SW 1271 (cell line): ENCODE data around the gene ALK.

Experiments
- DNase-seq, 2 experiments: peaks; one replicate each; lab custom pipeline; 2025; lab: John Stamatoyannopoulos, UW

Gene ALK

DNA sequence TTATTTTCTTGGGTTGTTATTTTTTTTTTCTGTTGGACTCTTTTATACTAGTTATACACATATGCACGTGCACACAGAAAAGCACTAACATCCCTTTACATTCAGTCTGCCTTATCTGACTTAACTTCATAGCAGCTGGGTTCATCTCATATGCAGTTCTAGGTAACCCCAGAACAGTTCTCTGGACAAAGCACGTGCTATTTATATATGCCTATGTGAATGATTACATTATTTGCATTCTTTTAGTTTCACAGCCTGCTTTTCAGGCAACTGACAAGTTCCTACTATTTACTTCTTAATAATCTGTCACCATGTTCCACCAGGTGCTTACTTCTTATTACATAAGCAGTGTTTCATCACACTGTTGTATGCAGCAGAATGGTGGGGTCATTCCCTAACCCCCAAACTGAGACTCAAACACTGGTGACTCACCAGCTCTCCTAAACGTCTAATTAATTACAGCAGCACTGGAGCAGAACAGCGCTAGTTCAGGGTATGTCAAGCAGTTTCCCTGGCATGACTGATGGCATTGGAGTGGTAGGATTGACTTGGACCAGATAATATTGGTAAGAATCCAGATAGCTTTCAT, 433.3 kb downstream of the ALK start:
- no peak for DNase-seq

DNA sequence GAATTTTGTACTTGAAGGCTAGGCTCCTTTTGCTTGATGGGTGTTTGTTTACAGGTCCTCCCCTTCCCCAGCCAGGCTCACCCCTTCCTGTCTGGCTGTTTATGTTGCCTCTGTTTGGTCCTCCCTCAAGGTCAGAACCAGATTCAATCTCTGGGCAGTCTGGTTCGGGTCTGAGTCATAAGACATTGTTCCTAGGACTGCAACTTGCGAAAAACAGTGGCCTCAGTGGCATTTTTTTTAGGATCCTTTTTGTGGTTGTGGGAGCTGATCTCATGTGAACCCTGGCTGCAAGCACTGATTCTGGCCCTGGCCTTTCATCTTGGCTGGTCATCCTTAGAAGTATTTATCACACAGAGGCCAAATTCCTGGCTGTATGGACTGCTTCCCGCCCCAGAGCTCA, 435.8 kb downstream of the ALK start:
- no peak for DNase-seq

DNA sequence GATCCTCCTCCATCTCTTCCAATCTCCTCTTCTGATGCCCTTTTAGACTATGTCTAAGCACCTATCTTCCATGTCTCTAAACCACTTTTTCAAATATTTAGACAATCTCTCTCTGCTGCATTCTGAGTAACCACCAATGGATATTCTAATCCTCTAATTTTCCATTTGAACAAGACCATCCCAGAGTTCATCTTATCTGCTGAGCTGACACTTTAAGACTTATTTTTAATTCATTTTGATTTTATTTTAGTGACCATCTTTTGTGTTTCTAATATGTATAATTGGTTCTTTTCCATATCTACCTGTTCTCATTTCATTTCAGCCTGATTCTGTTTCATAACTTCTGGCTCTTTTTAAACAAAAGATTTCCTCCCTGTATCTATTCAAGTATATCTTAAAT, 436.3 kb downstream of the ALK start:
- DNase-seq, result no peak

DNA sequence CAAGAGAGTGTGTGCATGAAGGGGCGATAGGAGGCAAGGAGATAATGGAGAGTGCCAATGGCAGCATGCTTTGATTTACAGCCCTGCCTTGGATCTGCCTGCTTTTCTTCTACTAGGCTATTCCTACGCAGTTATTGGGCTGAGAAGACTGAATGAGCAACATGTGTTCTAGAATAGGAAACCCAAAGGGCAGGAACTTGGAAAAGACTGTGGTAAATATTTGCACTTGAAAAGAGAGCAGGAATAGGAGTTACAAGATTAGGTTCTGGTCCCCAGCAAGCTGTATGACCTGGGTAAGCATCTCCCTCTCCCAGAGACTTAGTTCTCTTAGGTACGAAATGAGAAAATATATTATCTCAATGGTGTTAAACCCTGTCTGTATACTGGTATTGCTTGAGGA, 438.5 kb downstream of the ALK start:
- DNase-seq, result no peak

DNA sequence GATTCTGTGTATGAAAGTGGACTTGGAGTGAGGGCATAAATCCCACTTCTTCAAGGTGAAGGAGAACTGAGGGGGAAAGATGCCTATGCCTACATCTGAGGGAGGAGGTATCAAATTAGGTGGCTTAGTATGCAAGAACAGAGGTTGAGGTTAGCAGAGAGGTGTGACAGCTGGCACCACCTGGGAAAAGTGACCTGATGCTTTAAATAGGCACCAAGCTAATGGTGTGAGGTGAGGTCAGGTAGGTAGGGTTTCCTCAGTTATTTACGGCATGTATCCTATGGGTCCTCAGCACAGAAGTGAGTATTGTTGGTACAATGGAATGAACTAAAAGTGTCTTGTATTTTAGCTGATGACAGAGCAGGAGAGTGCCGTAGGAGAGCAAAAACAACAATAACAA, 439.0 kb downstream of the ALK start:
- no peak for DNase-seq

DNA sequence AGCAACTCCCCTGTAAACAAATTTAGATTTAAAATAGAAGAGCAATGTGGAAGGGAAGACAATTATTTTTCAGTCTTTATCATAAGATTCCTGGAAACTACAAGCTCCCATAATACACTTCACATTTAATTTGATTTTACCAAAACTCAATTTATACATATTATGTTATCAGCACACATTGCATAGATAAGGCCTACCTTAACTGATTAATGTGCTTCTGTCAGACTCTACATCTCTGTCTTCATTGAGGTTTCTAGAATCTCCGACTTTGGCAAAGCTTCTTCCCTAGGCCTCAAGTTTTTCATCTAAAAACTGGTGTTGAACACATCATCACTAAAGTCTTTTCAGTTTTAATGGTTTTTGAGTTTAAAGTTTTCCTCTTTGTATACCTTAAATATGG, 440.1 kb downstream of the ALK start:
- no peak for DNase-seq

DNA sequence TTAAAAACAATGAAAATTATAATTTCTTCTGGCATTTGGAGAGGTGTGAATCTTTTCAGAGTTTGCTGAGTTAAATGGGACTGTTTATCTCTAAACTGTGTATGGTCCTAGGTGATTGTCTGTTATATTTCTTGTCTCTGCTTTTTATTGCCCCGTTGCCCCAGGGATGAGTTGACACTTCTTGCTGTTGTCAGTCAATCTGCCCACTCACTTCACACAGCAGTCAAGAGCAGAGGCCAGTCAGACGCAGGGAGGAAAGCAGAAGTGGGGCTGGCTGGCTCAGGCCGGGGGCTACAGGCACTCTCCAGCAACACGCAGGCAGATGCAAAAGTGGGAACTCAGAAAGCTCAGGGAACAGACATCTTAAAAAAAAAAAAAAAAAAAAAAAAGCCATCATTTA, 441.0 kb downstream of the ALK start:
- DNase-seq, result no peak

DNA sequence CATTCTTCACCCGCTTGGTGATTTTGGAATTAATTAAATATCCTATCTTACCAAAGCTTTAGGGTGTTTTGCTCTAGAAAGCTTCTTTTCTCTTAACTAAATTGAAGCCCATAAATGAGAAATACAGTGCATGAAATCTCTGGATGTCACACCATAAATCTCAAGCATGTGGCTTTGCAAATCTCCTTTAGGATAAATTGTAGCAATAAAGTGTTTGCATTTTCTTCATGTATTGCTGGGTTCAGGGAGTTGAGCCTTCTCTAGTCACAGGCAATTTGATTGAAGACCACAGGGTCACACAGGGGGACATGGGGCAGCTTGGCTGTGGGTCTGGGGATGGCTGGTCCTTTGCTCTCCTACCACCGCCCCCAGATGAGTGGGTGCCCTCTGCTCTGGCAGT, 442.0 kb downstream of the ALK start:
- DNase-seq, result no peak

DNA sequence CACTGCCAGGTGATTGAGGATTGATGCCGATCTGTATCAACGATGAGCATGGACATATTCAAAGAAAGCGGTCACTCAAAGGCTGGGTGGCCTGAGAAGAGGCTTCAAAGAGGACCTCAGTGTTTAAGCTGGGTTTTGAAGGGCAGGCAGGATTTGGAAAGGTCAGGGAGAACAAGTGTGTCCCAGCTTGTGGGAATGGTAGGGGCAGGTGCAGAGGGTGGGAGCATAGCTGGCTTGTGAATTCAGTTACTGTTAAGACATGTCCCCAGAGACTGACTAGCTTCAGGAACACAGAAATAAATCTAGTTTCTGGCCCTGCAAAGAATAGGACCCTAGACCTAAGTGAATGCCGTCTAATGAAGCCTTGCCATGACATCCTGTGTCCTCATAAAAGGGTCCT, 442.7 kb downstream of the ALK start:
- DNase-seq, result no peak

DNA sequence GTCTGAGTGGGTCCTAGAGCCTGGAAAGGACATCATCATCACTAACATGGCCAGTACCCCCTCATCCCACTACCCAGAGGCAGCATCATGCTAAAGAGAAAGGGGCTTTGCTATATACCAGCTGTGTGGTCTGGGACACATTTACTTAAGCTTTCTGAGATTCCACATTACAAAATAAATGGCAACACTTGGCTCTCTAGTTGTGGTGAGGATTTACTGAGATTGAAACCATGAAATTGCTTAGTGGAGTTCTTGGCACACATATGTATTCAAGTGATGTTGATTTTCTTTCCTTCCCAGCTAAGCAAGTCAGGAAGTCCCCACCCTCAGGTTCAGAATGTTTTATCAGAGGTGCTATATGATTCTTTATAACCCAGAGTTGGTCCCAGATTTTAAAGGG, 444.2 kb downstream of the ALK start:
- DNase-seq, result no peak

DNA sequence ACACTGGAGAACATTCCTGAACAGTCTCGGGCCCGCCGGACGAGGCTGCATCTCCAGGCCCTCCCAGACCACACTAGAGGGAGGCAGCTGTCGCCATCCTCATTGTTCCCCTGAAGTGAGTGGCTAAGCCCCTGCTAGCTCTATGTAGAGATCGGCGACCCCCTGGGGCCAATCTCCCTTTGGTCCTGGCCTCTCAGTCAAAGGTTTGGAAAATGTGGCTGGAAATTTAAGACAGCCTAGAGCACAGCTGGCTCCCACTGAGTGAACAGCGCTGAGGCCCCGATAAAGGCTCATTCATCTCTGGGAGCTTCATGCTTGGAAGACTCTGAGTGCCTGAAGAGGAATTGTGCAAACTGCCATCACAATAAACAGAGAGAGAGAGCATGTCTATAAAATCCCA, 445.9 kb downstream of the ALK start:
- no peak for DNase-seq

DNA sequence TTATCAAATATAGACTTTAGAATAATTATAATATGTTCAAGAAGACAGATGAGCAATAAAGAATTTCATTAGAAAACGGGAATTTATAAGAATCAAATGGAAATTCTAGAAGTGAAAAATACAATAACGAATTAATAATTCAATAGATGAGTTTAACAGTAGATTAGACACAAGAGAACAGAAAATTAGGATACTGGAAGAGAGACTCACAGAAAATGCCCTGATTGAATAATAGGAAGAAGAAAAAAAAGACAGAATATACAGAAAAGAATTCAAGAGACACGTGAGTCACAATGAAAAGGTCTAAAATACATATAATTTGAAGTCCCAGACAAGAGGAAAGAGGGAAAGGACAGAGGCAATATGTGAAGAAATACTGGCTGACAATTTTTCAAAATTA, 451.4 kb downstream of the ALK start:
- DNase-seq, result no peak

DNA sequence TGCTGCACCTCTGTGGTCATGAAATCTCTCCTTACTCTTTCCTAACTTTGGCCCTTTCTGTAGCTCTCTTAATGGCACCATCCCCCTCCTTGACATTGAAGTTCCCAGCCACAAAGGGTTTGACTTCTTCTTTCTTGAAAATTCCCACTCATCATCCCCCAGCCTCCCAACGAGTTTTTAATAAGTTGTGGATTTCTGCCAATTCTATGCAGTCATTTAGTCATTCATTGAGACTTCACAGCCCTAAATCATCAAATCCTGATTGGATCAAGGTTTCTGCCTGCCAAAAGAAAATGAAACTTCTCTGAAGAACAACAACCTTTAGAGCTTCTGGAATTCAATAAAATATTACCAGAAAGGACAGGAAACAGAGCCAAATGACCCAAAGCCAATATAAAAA, 451.9 kb downstream of the ALK start:
- no peak for DNase-seq

DNA sequence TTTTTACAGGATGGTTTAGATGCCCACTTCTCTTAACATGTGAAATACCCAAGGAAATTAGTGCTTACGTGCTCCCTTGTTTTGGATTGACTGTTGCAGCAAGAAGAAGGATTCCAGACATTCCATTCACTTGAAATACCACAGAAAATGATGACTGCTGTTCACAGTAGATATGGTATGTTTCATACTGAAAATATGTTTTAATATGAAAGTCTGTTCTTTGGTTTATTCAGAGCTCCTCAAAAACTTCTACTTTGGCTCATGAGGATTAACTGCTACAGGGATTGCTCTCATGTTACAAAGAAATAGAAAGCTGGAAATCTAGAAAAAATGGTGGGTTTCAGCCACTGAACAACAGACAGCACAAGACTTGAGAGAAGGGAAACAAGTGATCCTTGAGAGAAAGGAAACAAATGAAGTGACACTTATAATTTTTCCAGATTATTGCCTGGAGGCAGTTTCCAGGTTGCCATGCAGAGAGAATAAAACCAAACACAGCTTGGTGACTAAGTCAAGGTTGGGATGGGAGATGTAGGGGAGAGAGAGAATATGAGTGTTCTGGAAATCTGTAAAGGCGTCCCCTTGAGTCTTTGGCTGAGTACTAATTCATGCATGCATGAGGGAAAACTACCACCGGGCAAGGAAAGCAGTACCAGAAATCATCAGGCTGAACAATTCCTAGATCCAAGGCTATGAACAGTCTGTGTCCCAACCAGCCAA, 458.0 kb downstream of the ALK start:
- peak in 1 of 2 experiments; percentile 11 for DNase-seq

DNA sequence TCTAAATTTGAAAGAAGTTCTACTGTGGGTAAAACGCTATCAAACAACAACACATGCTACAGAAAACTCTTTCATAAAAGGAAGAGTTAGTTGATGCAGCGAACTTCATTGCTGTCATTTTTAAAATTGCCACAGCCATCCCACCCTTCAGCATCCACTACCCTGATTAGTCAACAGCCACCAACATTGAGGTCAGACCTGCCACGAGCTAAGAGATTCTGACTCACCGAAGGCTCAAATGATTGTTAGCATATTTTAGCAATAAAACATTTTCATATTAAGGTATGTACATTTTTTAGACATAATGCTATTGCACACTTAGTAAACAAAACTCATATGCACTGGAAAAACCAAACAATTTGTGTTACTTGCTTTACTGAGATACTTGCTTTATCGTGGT, 459.1 kb downstream of the ALK start:
- DNase-seq, result no peak

DNA sequence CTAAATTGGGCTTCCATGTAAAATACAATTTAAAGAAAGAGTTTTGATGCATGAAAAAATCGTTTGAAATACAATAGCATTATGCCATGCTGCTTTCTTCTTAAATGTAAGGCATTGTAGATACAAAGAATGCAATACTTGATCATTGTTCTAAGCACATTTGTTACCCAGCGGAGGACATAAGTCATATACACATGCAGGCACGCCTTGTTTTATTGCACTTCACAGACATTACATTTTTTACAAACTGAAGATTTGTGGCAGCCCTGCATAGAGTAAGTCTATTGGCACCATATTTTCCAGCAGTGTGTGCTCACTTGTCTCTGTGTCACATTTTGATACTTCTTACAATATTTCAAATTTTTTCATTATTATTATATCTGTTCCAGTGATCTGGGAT, 461.2 kb downstream of the ALK start:
- no peak for DNase-seq

DNA sequence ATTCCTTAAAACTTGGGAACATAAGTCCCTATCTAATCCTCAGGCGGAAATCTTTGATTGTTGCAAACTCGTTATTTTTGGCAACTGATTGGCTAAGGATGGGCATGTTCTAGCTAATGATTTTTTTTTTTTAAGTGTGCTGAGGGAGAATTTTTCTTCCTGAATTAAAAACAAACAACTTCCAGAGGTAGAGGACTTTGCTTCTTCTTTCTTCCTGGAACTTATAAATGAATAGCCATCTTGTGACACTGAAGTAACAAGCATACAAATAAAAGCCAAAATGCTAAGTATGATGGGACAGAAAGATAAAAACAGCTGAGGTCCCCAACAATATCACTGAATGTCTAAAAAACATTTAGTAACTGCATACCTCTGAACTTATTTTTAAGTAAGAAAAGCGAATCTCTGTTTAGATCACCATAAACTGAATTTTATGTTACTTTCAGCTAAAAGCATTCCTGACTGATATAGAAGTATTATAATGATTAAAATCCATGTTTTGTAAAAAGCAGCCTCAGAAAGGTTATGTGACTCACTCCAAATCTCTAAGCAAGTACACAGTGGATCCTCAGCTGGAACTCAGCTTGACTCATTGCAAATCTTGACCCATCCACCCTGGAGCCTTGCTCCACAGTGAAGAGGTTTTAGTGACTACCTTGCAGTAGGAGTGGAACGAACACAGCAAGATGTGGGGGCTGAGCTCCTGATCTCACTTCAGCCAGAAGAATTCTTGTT, 461.8 kb downstream of the ALK start:
- no peak for DNase-seq

DNA sequence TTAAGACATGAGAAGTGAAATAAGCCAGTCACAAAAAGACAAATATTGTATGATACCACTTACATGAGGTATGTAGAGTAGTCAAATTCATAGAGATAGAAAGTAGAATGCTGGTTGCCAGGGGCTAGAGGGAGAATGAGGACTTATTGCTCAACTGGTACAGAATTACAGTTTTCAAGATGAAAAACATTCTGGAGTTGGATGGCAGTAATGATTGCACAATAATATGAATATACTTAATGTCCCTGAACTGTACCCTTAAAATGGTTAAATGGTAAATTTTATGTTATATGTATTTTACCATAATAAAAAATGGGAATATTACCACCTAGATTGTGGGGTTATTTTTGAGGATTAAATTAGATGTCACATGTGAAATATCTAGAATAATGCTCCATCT, 465.0 kb downstream of the ALK start:
- no peak for DNase-seq

DNA sequence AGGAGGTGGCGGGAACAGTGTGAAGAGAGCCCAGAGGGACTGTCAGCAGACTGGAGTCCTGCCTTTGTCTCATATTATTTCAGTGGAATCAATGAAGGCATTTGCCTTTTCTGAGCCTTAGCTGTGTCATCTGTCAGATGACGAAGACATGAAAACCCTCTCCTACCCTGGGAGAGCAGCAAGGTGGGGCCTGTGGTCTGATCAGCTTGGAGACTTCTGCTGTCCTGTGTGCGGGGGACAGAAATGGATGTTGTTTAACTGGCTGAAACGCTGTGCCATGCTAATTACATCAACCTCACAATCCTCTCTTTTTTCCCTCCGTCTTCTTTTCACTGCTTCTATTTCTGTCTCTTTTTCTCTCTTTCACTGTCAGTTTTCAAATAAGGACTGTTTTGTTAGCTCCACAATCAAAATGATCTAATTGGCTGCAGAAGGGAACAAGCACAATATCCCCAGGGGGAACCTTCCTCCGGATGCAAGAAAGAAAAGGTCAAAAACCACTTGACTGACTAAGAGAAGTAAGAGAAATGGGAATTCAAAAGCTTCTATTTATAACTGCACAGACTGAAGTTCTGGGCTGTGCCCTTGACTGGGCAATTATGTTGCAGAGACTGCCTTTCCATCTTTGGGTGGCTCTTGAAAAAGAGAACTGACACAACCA, 466.1 kb downstream of the ALK start:
- no peak for DNase-seq

DNA sequence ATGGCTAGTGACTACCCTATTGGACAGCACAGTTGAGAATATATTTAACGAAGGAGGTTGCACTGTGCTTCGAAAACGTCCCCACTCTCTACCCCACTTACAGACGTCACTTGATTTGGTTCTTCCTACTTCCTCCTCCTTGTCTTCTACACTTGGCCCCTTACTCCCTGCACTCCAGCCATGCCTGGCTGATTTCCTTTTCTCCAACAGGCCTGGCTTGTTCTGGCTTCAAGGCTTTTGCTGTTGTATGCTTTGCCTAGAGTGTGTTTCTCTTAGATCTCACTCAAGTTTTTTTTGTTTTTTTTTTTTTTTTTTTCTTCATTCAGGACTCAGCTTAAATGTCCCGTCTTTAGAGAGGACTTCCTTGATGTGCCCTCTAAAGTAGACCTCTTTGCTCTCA, 469.4 kb downstream of the ALK start:
- DNase-seq, result no peak

DNA sequence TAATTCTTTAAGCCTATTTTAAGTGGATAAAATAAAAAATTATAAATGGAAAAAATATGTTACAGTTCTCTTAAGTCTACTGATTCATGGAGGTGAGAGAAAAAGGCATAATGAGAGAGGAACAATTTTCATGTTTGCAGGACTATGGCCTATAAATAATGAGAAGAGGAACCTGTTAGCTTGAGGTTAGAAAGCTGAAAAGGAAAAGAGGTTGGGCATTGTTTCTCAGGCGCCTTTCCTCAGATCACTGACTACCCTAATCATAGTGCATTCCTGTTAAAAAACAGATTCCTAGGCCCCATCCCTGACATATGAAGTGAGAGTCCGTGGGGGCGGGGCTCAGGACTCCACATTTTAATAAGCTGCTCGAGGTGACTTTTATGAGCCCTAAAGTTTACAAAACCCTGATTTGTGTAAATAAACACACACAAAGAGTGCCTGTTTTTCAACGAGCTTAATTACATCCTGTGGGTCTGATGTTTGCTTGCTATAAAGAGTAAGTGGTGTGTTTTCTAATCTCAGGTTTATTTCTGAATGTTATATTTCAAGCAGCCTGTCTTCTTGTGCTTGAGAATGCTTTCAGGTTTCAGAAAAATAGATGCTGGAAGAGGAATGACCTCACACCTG, 470.7 kb downstream of the ALK start:
- DNase-seq, result no peak

DNA sequence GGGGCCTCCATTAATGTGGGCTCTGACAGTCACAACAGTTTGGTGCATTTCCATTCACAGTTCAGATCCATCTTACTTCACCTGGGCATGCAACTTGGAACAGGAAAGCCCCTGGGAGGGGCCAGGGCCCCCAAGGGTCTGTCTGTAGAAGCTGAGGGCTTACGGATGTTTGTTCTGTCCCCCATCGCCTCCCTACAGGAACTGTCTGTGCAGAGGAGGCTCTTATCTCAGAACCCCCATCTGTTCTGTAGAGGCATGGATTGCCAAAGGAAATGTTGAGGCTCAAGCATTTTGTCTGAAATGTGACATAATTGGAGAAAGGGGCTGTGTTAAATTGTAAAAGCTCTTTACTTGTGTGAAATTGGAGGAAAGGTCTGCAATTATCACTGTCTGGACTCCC, 471.9 kb downstream of the ALK start:
- DNase-seq, result no peak
